NCI-H2171 (cell line): ENCODE data around the gene ATIC.
A peak's percentile ranks its signal among the peaks of the same experiment; 100 is the strongest.

Experiments
- DNase-seq: peaks from one replicate; lab custom pipeline; 2025; lab: John Stamatoyannopoulos, UW

ATIC gene

GRCh38 chr2:215311625-215312396, at the start of gene ATIC:
Gene ATIC (plus strand): TSS chr2:215312059. CDS start chr2:215312143, 84 bp downstream.
- DNase-seq, result peak; percentile 93

- no peak for DNase-seq
Measured at GRCh38 chr2:215262303-215262702, 49.6 kb upstream of the ATIC start.

DNA sequence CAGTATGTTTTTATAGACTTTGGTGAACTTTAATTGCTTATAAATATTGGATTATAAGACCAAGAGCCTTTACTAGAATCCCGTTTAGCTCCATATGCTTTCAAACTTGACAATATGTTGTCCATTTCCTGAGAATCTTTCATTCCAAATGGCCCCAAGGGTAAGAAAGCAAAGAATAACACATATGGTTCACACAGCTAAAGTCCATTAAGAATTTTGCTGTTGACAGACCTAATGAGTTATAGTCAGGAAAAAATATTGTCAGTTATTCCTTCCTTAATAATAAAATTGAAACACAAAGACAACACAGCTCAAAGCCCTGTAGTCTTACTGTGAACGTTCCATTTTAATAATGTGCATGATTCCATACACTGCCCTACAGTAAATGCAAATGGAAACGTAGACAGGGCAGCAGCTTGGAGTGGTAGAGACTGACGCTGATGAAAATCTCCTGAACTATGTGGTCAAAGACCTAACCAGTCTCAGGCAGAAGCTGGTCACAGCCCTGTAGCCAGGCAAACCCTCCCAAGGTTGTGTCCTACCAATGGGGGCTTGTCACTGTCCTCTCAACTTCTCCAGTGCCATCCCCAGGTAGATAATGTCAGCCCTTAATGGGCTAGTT, 49.0 kb upstream of the ATIC start:
- no peak for DNase-seq

- no peak for DNase-seq
Measured at GRCh38 chr2:215264374-215264773, 47.5 kb upstream of the ATIC start.

DNA sequence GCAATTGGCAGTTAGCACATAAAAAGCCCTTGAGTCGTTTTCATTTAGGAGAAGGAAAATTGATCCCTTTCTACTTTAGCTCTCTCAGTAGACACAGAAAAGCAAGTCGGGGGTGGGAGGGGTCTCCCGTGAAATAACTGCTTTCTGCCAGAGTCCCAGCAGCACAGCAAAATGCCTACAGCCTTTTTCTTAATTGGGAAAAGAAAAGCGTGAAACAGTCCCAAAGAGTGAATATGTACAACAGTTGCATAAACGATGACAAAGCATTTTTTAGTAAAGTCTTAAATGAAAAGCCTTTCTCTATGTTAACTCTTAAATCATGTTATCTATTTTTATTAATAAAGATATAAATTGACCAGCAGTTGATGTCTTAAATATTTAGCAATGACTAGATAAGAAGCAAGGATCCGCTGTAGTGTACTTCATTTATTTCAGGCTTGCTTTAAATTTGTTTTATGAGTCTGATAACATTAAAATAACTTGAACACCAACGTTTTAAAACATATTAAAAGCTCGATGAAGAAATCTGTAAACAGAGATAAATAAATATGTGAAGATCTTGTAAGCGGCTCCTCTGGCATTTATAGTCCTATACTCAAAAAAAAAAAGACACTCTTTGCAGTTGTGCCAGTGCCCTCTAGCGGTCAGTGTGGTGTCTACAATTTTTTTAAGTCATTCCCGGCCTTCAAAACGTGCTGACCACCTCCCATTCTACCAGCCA, 42.3 kb upstream of the ATIC start:
- peak; percentile 72 for DNase-seq

DNA sequence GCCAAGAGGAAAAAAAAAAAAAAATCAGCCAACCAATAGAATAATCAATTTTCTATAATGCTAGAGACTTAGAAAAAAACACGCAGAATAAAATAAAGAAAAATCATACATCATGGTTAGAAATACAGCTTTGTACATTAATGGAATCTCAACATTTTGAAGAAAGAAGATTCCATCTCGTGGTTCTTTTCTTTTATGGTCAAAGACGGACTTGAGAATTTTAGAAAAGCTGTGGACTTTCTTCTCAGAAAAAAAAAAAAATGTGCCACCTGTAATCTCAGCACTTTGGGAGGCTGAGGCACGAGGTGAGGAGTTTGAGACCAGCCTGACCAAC, 41.8 kb upstream of the ATIC start:
- DNase-seq, result no peak

DNA sequence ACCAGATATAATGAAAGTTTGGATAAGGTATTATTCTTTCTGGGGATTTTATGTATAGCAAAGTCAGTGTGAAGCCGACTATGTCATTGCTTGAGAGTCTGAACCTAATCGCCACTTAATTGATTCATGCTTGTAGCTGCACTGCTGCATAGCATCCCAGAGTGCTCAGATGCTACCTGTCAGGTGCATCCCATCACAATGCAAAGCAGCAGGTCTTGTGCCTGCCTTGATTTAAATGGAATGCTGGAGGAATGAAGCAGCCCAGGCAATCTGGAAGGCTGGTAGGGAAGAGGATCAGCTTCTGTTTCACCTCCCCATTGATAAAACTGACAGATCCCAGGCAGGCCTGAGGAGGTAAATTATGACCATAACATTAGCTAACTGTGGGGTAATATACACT, 40.4 kb upstream of the ATIC start:
- no peak for DNase-seq

GRCh38 chr2:215272918-215273317, 38.9 kb upstream of the ATIC start:
- no peak for DNase-seq

DNA sequence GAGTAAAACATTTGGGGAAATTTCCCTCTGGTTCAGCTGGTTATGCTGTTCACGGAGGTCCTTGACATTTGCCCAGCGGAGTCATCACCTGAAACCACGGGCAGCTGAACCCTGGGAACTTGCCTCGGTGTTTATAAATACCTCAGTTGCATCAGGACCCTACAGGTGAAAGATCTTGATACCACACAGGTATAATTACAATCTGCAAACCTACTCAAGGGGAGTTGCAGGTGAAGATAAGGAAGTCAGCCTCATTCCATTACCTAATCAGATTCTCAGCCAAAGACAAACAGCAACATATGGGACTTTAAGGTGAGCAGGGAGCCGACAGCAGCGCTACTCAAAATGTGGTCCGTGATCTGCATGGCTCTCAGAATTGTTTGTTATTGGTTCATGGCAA, 37.0 kb upstream of the ATIC start:
- DNase-seq, result no peak

GRCh38 chr2:215275824-215276223, 36.0 kb upstream of the ATIC start:
- no peak for DNase-seq

DNA sequence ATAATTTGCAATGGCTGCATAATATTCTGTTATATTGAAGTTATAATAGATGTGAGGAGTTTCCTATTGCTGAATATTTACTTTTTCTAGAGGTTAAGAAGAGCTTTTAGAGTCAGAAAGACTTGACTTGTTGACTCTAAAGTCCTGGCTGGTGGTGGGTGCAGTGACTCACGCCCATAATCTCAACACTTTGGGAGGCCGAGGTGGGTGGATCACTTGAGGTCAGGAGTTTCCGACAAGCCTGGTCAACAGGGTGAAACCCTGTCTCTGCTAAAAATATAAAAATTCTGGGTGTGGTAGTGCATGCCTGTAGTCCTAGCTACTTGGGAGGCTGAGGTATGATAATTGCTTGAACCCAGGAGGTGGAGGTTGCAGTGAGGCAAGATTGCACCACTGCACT, 33.9 kb upstream of the ATIC start:
- no peak for DNase-seq

- DNase-seq, result no peak
Measured at GRCh38 chr2:215280326-215280725, 31.5 kb upstream of the ATIC start.

GRCh38 chr2:215283221-215283620, 28.6 kb upstream of the ATIC start:
- no peak for DNase-seq

DNA sequence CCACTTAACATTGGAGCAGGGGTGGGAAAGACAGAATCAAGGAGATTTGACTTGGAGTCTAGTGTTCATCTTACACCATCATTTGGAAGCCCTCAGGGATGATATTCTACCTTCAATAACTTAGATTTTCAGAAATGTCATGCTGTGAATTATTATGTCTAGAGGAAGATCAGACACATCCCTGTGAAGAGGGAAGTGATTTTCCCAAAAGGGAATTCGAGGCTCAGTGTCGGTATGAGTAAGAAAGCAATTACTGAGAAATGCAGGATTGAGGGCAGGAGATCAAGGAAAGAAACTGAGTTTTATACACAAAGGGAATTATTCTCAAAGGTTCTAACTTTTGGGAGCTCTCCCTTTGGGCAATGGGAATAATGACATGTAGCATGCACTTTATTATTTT, 25.6 kb upstream of the ATIC start:
- no peak for DNase-seq

DNA sequence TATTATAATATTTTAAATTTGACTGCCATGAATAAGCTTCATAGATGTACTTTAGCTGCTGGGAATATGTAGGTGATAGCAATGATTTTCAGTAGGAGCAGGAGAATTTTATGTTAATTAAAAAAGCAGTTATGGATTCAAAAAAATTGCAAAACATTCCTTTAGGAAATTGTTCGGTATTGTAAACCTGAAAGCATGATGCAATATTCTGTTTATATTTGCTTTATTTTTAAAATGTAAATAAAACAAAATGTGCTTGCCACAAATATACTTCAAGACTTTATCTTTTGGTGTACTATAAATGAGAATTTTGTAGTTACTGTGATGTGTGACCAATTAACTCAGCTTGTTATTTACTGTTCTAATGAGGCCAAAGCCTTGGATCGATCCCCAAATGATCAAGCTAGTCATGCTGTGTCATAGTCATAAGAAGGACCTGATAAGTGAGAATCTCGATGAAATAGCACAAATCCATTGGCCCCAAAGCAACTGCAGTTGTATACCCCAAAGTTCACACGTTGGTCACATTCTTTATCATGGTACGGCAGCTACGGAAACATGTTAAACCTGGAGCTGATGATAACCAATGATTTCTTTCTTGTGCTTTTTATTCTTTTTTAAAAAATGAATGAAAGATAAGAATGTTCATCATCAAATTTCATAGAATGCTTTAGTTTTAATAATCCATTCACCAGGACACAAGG, 23.6 kb upstream of the ATIC start:
- DNase-seq, result no peak

GRCh38 chr2:215290980-215291599, 20.8 kb upstream of the ATIC start:
- no peak for DNase-seq

GRCh38 chr2:215293879-215294278, 18.0 kb upstream of the ATIC start:
- no peak for DNase-seq

DNA sequence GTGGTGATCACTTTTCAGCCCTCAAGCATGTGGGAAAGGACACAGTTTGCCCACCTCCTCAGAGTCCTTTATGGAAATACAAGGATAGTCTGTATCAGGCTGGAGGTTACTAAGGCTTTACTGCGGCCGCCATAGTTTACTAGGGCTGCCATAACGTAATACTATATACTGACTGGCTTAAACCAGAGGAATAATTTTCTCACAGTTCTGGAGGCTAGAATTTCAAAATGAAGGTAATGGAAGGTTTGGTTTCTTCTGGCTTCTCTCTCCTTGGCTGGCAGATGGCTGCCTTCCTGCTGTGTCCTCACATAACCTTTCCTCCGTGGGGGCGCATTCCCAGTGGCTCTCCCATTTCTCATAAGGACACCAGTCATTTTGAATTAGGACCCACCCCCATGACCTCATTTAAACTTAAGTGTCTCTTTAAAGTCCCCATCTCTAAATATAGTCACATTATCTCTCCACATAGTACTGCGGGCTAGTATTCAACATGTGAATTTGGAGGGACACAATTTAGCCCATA, 12.5 kb upstream of the ATIC start:
- peak; percentile 77 for DNase-seq

GRCh38 chr2:215301994-215302393, 9.9 kb upstream of the ATIC start:
- no peak for DNase-seq

DNA sequence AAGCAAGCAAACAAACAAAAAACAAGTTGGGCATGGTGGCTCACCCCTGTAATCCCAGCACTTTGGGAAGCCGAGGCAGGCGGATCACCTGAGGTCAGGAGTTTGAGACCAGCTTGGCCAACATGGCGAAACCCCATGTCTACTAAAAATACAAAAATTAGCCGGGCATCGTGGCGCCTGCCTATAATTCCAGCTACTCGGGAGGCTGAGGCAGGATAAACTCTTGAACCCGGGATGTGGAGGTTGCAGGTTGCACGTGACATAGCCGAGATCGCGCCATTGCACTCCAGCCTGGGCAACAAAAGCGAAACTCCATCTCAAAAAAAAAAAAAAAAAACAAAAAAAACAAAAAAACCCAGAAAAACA, 617 bp upstream of the ATIC start:
- peak; percentile 17 for DNase-seq

DNA sequence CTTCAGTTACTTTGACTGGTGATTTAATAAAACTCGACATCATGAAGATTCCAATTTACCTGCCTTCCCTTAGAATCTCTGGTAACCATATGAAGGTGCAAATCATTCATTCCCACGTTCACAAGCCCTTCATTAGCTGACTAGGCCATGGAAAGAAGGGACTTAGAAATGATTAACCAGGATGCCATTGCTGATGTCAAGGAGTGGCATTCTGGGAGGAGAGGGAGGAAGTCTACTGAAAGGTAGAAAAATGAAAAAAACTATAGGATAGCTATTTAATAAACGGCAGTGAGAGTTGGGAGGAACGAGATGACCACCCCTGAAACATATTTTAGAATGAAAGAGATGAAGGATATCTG, 1.4 kb downstream of the ATIC start:
- DNase-seq, result no peak

DNA sequence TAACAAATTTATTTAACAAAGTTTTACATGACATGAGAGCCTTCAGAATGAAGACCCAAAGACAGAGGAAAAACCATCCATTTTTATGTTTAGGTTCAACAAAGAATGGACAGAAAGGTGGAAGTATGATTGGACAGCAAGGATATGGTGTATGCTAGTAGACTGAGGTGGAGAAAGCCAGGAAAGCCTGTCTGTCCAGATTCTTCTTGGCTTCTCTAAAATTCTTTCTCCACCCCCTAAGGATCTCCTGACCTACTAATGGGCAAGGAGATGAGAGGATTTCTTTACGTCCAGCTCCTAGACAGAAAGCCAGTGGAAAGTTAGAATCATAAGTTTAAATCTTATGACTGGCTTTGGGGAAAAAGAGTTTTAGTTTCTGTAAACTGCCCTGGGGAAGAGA, 3.0 kb downstream of the ATIC start:
- no peak for DNase-seq
